Karpas-422 (cell line): Measurements from ENCODE around the gene KSR1. TPM values are rescaled to one million over a fixed set of nuclear protein-coding genes. Genes with fewer than 3 reads are reported as not detected.

Experiments used
- DNase-seq: peaks from one replicate; pipeline ENCODE4 v3.0.0-alpha.2; 2015
- H2AFZ ChIP-seq: fragments of 200-600 bp; sonication (generic); 2 replicates; pipeline ENCODE4 v1.6.1; 2014; ENCODE audit warnings: antibody characterized with exemption, low read length, mixed read lengths
- H3K27ac ChIP-seq: fragments of 200-600 bp; sonication (generic); 2 replicates; pipeline ENCODE4 v1.5.1; 2014; ENCODE audit warnings: mild to moderate bottlenecking, low read length, moderate library complexity
- H3K27me3 ChIP-seq: fragments of 200-600 bp; sonication (generic); 2 replicates; pipeline ENCODE4 v1.6.1; 2014; ENCODE audit warnings: low read length, mixed read lengths
- H3K36me3 ChIP-seq: fragments of 200-600 bp; sonication (generic); 2 replicates; pipeline ENCODE4 v1.6.1; 2014; ENCODE audit warnings: low read length, mixed read lengths; ENCODE audit not compliant: insufficient read depth
- H3K4me1 ChIP-seq: fragments of 200-600 bp; sonication (generic); 2 replicates; pipeline ENCODE4 v1.6.1; 2014; ENCODE audit warnings: mild to moderate bottlenecking, low read length, mixed read lengths
- H3K4me2 ChIP-seq: fragments of 200-600 bp; sonication (generic); 2 replicates; pipeline ENCODE4 v1.6.1; 2014; ENCODE audit warnings: low read length, low read depth, mild to moderate bottlenecking; ENCODE audit not compliant: poor library complexity, severe bottlenecking
- H3K4me3 ChIP-seq: fragments of 200-600 bp; sonication (generic); 2 replicates; pipeline ENCODE4 v1.5.1; 2014; ENCODE audit warnings: mild to moderate bottlenecking, antibody characterized with exemption, low read length, mixed read lengths
- H3K79me2 ChIP-seq: fragments of 200-600 bp; sonication (generic); 2 replicates; pipeline ENCODE4 v1.6.1; 2014; ENCODE audit warnings: mild to moderate bottlenecking, low read length, mixed read lengths
- H3K9ac ChIP-seq: fragments of 200-600 bp; sonication (generic); 2 replicates; pipeline ENCODE4 v1.6.0; 2014; ENCODE audit warnings: low read length
- H3K9me2 ChIP-seq: fragments of 200-600 bp; sonication (generic), shearing (Covaris generic); replicated peaks from 2 replicates; pipeline ENCODE4 v1.6.0; 2014; ENCODE audit warnings: mild to moderate bottlenecking, low read length, moderate library complexity; ENCODE audit not compliant: insufficient read depth
- H3K9me3 ChIP-seq: fragments of 300-700, 200-600 bp; sonication (generic); 2 replicates; pipeline ENCODE4 v1.6.1; 2014; ENCODE audit warnings: low read length, mixed read lengths
- H4K20me1 ChIP-seq: fragments of 200-600 bp; sonication (generic); 2 replicates; pipeline ENCODE4 v1.6.1; 2014; ENCODE audit warnings: mild to moderate bottlenecking, antibody characterized with exemption, low read length, low read depth; ENCODE audit not compliant: insufficient read depth
- total RNA-seq: library from RNA; depleted of rRNA; stranded (reverse); fragments of >200 nt; shearing (Covaris generic); gene quantifications from 2 replicates; pipeline ENCODE4 v1.2.3, GENCODE V29; 2014; ENCODE audit warnings: low replicate concordance

The KSR1 gene
- total RNA-seq, 1 experiment from 2014 or later = 0.52 TPM

DNA sequence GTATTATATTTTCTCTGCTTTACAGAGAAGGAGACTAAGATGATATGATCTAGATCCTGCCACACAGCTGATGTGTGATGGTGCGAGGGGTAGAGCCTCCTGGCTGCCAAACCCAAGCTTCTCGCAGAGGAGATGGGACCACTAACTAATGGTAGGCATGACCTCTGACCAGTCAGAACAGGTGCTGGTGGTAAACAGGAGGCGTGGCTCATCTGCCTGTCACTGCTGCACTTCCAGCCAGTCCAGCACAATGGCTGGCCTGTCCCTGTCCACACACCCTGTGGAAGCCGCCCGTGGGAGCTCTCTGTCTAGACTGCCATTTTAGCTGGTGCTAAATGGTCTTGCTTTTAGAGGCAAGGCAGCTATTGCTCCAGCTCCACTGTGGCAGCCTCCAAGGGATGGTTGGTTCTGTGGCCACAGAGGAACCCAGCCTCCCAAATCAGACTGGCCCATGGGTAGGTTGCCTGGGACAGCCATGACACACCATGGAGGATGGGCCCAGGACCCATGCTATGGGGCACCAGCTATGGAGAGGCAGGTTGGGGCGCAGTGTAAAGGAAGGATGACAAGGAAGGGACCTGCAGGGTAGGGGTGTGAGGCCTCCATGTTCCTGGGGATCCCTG, 86.7 kb downstream of the KSR1 start:
- Histone ChIP-seq H3K27me3 (no peaks in the 10 kb centered on the region), H3K9me3 (no peaks in the 10 kb centered on the region), H3K4me2 (no peak overlapping the region), H3K9ac (no peak overlapping the region), H2AFZ (no peak overlapping the region), H3K27ac (no peak overlapping the region), H3K36me3 (no peaks in the 10 kb centered on the region), H3K4me3 (no peak overlapping the region), H3K79me2 (no peaks in the 10 kb centered on the region), H3K4me1 (peaks cover 8% of the 10 kb centered on the region), H4K20me1 (no peaks in the 10 kb centered on the region), H3K9me2 (no peaks in the 10 kb centered on the region)
- DNase-seq = no peak

DNA sequence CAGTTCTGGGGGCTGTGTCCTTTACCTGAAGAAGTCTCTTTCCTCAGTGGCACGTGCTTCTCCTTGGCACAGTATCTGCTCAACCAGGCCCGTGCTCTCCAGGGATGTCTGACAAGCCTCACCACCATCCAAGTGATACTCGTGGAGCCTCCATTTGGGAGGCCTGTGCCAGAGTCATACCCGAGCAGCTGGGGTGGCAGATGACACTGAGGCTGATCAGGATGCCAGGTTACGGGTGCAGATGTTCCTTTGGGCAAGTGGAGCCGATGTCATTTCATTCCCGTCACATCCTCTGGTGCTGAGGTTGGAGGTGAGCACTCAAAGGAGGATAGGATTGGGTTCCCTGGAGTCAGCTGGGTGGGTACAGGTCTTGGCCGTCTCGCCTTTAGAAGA, 87.2 kb downstream of the KSR1 start:
- Histone ChIP-seq H3K79me2 (no peaks in the 10 kb centered on the region), H3K9me3 (no peaks in the 10 kb centered on the region), H4K20me1 (no peaks in the 10 kb centered on the region), H3K9ac (no peak overlapping the region), H3K4me2 (no peak overlapping the region), H3K4me1 (peaks cover 8% of the 10 kb centered on the region), H2AFZ (no peak overlapping the region), H3K27me3 (no peaks in the 10 kb centered on the region), H3K9me2 (no peaks in the 10 kb centered on the region), H3K27ac (no peak overlapping the region), H3K4me3 (no peak overlapping the region), H3K36me3 (no peaks in the 10 kb centered on the region)
- no peak for DNase-seq

DNA sequence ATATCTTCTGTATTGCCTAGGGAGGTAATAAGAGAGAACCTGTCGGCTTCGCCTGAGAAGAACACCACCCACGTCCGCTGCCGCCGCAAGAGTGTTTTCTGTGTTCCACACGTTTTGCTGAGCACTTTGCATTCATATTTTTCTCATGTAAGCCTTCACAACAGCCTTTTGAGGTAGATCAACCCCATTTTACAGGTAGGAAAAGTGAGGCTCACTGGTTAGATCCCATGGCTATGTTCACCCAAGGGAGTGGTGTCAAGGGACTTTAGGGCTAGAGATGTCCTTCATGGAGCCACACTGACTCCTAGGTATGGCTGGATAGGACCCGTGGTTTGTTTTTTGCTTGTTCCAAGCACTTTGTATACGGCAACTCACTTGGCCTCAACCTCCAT, 87.7 kb downstream of the KSR1 start:
- H3K4me3 ChIP-seq = no peak overlapping the region
- H2AFZ ChIP-seq = no peak overlapping the region
- no peaks in the 10 kb centered on the region for H3K36me3 ChIP-seq
- no peak overlapping the region for H3K9ac ChIP-seq
- no peaks in the 10 kb centered on the region for H3K79me2 ChIP-seq
- H3K4me2 ChIP-seq = no peak overlapping the region
- no peak for DNase-seq
- H3K9me2 ChIP-seq = no peaks in the 10 kb centered on the region
- no peaks in the 10 kb centered on the region for H3K9me3 ChIP-seq
- H3K27ac ChIP-seq = no peak overlapping the region
- no peaks in the 10 kb centered on the region for H4K20me1 ChIP-seq
- H3K4me1 ChIP-seq = peaks cover 8% of the 10 kb centered on the region
- H3K27me3 ChIP-seq = no peaks in the 10 kb centered on the region

- no peaks in the 10 kb centered on the region for H3K27me3 ChIP-seq
- H2AFZ ChIP-seq = no peak overlapping the region
- no peaks in the 10 kb centered on the region for H4K20me1 ChIP-seq
- H3K27ac ChIP-seq = no peak overlapping the region
- peaks cover 8% of the 10 kb centered on the region for H3K4me1 ChIP-seq
- H3K79me2 ChIP-seq = no peaks in the 10 kb centered on the region
- H3K9me2 ChIP-seq = no peaks in the 10 kb centered on the region
- H3K9ac ChIP-seq = no peak overlapping the region
- H3K4me2 ChIP-seq = no peak overlapping the region
- H3K36me3 ChIP-seq = no peaks in the 10 kb centered on the region
- peak; percentile 48 for DNase-seq
- no peak overlapping the region for H3K4me3 ChIP-seq
- H3K9me3 ChIP-seq = no peaks in the 10 kb centered on the region
These were observed 88.3 kb downstream of the KSR1 start for GRCh38 chr17:27544350-27545131.

GRCh38 chr17:27545562-27546229, 89.4 kb downstream of the KSR1 start:
- no peak overlapping the region for H3K9ac ChIP-seq
- no peak overlapping the region for H2AFZ ChIP-seq
- no peak overlapping the region for H3K4me2 ChIP-seq
- no peaks in the 10 kb centered on the region for H3K36me3 ChIP-seq
- no peak for DNase-seq
- peaks cover 8% of the 10 kb centered on the region for H3K4me1 ChIP-seq
- H3K79me2 ChIP-seq = no peaks in the 10 kb centered on the region
- no peaks in the 10 kb centered on the region for H3K9me2 ChIP-seq
- H4K20me1 ChIP-seq = no peaks in the 10 kb centered on the region
- no peak overlapping the region for H3K4me3 ChIP-seq
- no peaks in the 10 kb centered on the region for H3K9me3 ChIP-seq
- H3K27ac ChIP-seq = no peak overlapping the region
- H3K27me3 ChIP-seq = no peaks in the 10 kb centered on the region

DNA sequence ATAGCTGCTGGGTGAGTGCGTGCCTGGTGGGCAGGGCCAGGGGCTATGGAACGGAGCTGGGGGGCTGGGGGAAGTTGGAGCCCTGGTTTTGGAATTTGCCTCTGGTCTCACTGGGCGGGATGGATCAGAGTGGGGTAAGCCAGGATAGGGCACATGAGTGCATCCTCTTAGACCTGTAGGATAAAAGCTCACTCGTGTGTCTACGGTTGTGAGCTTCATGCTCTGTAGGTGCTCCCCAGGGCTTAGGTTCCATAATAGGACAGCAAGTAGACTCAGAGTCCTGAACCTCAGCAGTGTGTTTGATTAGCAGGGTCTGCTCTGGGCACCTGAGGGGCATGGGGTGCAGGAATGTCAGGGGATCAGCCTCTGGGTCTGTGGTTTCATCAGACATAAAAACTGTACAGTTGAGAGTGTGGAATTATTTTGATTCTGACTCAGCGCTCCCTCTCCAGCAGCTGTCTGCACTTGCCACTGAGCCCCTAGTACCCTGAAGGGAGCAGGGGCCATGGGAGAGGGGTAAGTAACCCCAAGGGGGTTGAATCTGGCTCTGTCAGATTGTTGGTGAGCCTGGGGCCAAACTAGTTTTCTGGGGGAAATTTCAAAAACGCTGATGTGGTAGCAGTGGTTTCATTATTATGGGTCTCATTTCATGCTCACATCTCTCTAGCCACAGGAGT, 90.5 kb downstream of the KSR1 start:
- no peaks in the 10 kb centered on the region for H4K20me1 ChIP-seq
- no peaks in the 10 kb centered on the region for H3K9me3 ChIP-seq
- DNase-seq = no peak
- no peaks in the 10 kb centered on the region for H3K9me2 ChIP-seq
- no peak overlapping the region for H3K27ac ChIP-seq
- H3K4me3 ChIP-seq = no peak overlapping the region
- peaks cover 8% of the 10 kb centered on the region for H3K4me1 ChIP-seq
- no peak overlapping the region for H2AFZ ChIP-seq
- no peaks in the 10 kb centered on the region for H3K27me3 ChIP-seq
- H3K36me3 ChIP-seq = no peaks in the 10 kb centered on the region
- no peak overlapping the region for H3K4me2 ChIP-seq
- no peak overlapping the region for H3K9ac ChIP-seq
- no peaks in the 10 kb centered on the region for H3K79me2 ChIP-seq

DNA sequence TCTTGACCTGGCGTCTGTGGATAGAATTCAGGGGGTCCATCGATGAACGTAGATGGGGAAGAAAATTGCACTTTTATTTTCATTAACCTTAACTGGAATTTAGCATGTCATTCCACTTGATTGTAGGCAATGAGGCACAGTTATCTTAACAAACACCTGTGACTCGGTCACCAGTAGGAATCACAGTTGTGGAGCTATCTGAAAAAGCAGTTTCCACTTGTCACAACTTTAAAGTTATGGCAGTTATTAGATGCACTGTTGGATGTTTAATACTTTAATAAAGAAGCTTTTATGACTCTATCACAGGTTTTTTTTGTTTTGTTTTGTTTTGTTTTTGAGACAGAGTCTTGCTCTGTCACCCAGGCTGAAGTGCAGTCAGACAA, 91.0 kb downstream of the KSR1 start:
- no peak overlapping the region for H3K27ac ChIP-seq
- DNase-seq = no peak
- peaks cover 8% of the 10 kb centered on the region for H3K4me1 ChIP-seq
- no peak overlapping the region for H3K9ac ChIP-seq
- H3K9me2 ChIP-seq = no peaks in the 10 kb centered on the region
- no peaks in the 10 kb centered on the region for H3K9me3 ChIP-seq
- H3K4me2 ChIP-seq = no peak overlapping the region
- H4K20me1 ChIP-seq = no peaks in the 10 kb centered on the region
- H2AFZ ChIP-seq = no peak overlapping the region
- H3K4me3 ChIP-seq = no peak overlapping the region
- H3K79me2 ChIP-seq = no peaks in the 10 kb centered on the region
- no peaks in the 10 kb centered on the region for H3K27me3 ChIP-seq
- H3K36me3 ChIP-seq = no peaks in the 10 kb centered on the region

- peaks cover 8% of the 10 kb centered on the region for H3K4me1 ChIP-seq
- no peaks in the 10 kb centered on the region for H3K27me3 ChIP-seq
- H3K27ac ChIP-seq = no peak overlapping the region
- no peak overlapping the region for H2AFZ ChIP-seq
- H3K4me2 ChIP-seq = no peak overlapping the region
- no peak for DNase-seq
- no peaks in the 10 kb centered on the region for H3K9me2 ChIP-seq
- no peaks in the 10 kb centered on the region for H4K20me1 ChIP-seq
- no peaks in the 10 kb centered on the region for H3K36me3 ChIP-seq
- H3K79me2 ChIP-seq = no peaks in the 10 kb centered on the region
- H3K9ac ChIP-seq = no peak overlapping the region
- no peak overlapping the region for H3K4me3 ChIP-seq
- no peaks in the 10 kb centered on the region for H3K9me3 ChIP-seq
These were observed 92.1 kb downstream of the KSR1 start for GRCh38 chr17:27548369-27548768.
